ENCODE data around the gene LMF2.
A peak's percentile ranks its signal among the peaks of the same experiment; 100 is the strongest.

Gene LMF2

GRCh38 chr22:50523458-50523805 is 15.9 kb upstream of the LMF2 start:
- peaks cover 23% of the 10 kb centered on the region for H3F3A ChIP-seq (ENCODE audit: insufficient read depth, low read length)
- H3K4me2 ChIP-seq (ENCODE audit: low read depth, low read length): peak overlapping the region; percentile 90; the same call in 1 of the 2 replicates
- no peaks in the 10 kb centered on the region for H3K9me2 ChIP-seq (replicated peaks; ENCODE audit: insufficient read depth, low read length)
- peaks cover 18% of the 10 kb centered on the region for H3K4me1 ChIP-seq (ENCODE audit: low read length)
- TF ChIP-seq CTCF (IDR thresholded peaks at IDR 0.05; ENCODE audit: low read length) (no peak), EZH2 (optimal IDR thresholded peaks at IDR 0.05; ENCODE audit: low read depth, low read length) (no peak), EZH2phosphoT487 (IDR thresholded peaks at IDR 0.05; ENCODE audit: low read length) (no peak)
- H2AFZ ChIP-seq (ENCODE audit: low read length): no peak overlapping the region
- H3K9me3 ChIP-seq (replicated peaks; ENCODE audit: insufficient read depth, low read length): no peaks in the 10 kb centered on the region
- no peak overlapping the region for H3K4me3 ChIP-seq (ENCODE audit: low read length)
- no peak overlapping the region for H3K9ac ChIP-seq (ENCODE audit: low read length)
- no peaks in the 10 kb centered on the region for H4K20me1 ChIP-seq (ENCODE audit: insufficient read depth, low read length)
- H3K27ac ChIP-seq (ENCODE audit: low read length): no peak overlapping the region
- H3K79me2 ChIP-seq (ENCODE audit: low read length): peaks cover 41% of the 10 kb centered on the region
- no peak for DNase-seq
- no peaks in the 10 kb centered on the region for H3K36me3 ChIP-seq (replicated peaks; ENCODE audit: insufficient read depth, low read length)
- no peaks in the 10 kb centered on the region for H3K27me3 ChIP-seq (replicated peaks; ENCODE audit: insufficient read depth, low read length)

GRCh38 chr22:50522806-50523438 is 15.4 kb upstream of the LMF2 start:
- Histone ChIP-seq H3K4me2 (ENCODE audit: low read depth, low read length) (no peak overlapping the region), H3K27me3 (replicated peaks; ENCODE audit: insufficient read depth, low read length) (no peaks in the 10 kb centered on the region), H3K27ac (ENCODE audit: low read length) (no peak overlapping the region), H3F3A (ENCODE audit: insufficient read depth, low read length) (peaks cover 20% of the 10 kb centered on the region; the same call in 1 of the 2 replicates), H3K9me2 (replicated peaks; ENCODE audit: insufficient read depth, low read length) (no peaks in the 10 kb centered on the region), H3K4me1 (ENCODE audit: low read length) (peaks cover 18% of the 10 kb centered on the region), H2AFZ (ENCODE audit: low read length) (no peak overlapping the region), H3K9me3 (replicated peaks; ENCODE audit: insufficient read depth, low read length) (no peaks in the 10 kb centered on the region), H3K79me2 (ENCODE audit: low read length) (peaks cover 43% of the 10 kb centered on the region), H4K20me1 (ENCODE audit: insufficient read depth, low read length) (no peaks in the 10 kb centered on the region), H3K9ac (ENCODE audit: low read length) (no peak overlapping the region), H3K4me3 (ENCODE audit: low read length) (no peak overlapping the region), H3K36me3 (replicated peaks; ENCODE audit: insufficient read depth, low read length) (no peaks in the 10 kb centered on the region)
- DNase-seq: no peak
- TF ChIP-seq EZH2 (optimal IDR thresholded peaks at IDR 0.05; ENCODE audit: low read depth, low read length) (no peak), CTCF (IDR thresholded peaks at IDR 0.05; ENCODE audit: low read length) (no peak), EZH2phosphoT487 (IDR thresholded peaks at IDR 0.05; ENCODE audit: low read length) (no peak)

- no peak overlapping the region for H3K9ac ChIP-seq (ENCODE audit: low read length)
- H3K4me2 ChIP-seq (ENCODE audit: low read depth, low read length): no peak overlapping the region
- TF ChIP-seq EZH2phosphoT487 (IDR thresholded peaks at IDR 0.05; ENCODE audit: low read length): no peak
- TF ChIP-seq CTCF (IDR thresholded peaks at IDR 0.05; ENCODE audit: low read length): no peak
- no peak for TF ChIP-seq EZH2 (optimal IDR thresholded peaks at IDR 0.05; ENCODE audit: low read depth, low read length)
- DNase-seq: peak; percentile 5
- no peaks in the 10 kb centered on the region for H3K9me2 ChIP-seq (replicated peaks; ENCODE audit: insufficient read depth, low read length)
- no peak overlapping the region for H3K4me3 ChIP-seq (ENCODE audit: low read length)
- no peak overlapping the region for H3K27ac ChIP-seq (ENCODE audit: low read length)
- H3K79me2 ChIP-seq (ENCODE audit: low read length): peaks cover 49% of the 10 kb centered on the region
- no peak overlapping the region for H2AFZ ChIP-seq (ENCODE audit: low read length)
- H3K36me3 ChIP-seq (replicated peaks; ENCODE audit: insufficient read depth, low read length): no peaks in the 10 kb centered on the region
- H3K9me3 ChIP-seq (replicated peaks; ENCODE audit: insufficient read depth, low read length): no peaks in the 10 kb centered on the region
- no peaks in the 10 kb centered on the region for H3K27me3 ChIP-seq (replicated peaks; ENCODE audit: insufficient read depth, low read length)
- peaks cover 14% of the 10 kb centered on the region; the same call in 1 of the 2 replicates for H3F3A ChIP-seq (ENCODE audit: insufficient read depth, low read length)
- no peaks in the 10 kb centered on the region for H4K20me1 ChIP-seq (ENCODE audit: insufficient read depth, low read length)
- peaks cover 18% of the 10 kb centered on the region for H3K4me1 ChIP-seq (ENCODE audit: low read length)
These were observed 14.8 kb upstream of the LMF2 start for GRCh38 chr22:50522208-50522805.

Measured in MM.1S (cell line).